Measurements from ENCODE around the gene NEUROD6.

GRCh38 chr7:31336202-31337001 is 4.1 kb downstream of the NEUROD6 start:
- TF ChIP-seq ZNF785 (tag by site-specific recombination; IDR thresholded peaks at IDR 0.05) = no peak
- no peak for TF ChIP-seq ZSCAN30 (tag by site-specific recombination; IDR thresholded peaks at IDR 0.05)
- no peak for TF ChIP-seq ZNF148 (tag by site-specific recombination; IDR thresholded peaks at IDR 0.05; ENCODE audit: borderline replicate concordance)
- TF ChIP-seq ZNF274 (IDR thresholded peaks at IDR 0.05; ENCODE audit: low read length) = no peak
- no peak for TF ChIP-seq ZNF274 (tag by site-specific recombination; IDR thresholded peaks at IDR 0.05; ENCODE audit: borderline replicate concordance)
- TF ChIP-seq YY1 (tag by site-specific recombination; IDR thresholded peaks at IDR 0.05) = no peak
- no peak for TF ChIP-seq ZNF362 (tag by site-specific recombination; IDR thresholded peaks at IDR 0.05)
- TF ChIP-seq CTCF (tag by site-specific recombination; IDR thresholded peaks at IDR 0.05) = no peak
- TF ChIP-seq ZNF37A (tag by site-specific recombination; IDR thresholded peaks at IDR 0.05) = no peak
- no peak for TF ChIP-seq ZNF792 (tag by site-specific recombination; IDR thresholded peaks at IDR 0.05)
- no peak for TF ChIP-seq ZNF776 (tag by site-specific recombination; IDR thresholded peaks at IDR 0.05; ENCODE audit: borderline replicate concordance)
- no peak for TF ChIP-seq ZNF19 (tag by site-specific recombination; IDR thresholded peaks at IDR 0.05; ENCODE audit: low read depth)
- TF ChIP-seq GLI2 (tag by site-specific recombination; IDR thresholded peaks at IDR 0.05; ENCODE audit: borderline replicate concordance, low read depth) = no peak
